Body of pancreas (tissue), 4 donors: ENCODE results near the gene TCHP.

Experiments used
- CTCF ChIP-seq, 7 experiments: fragments of 450-650 bp in 4 of 7; fragments of 200-600 bp in 3 of 7; sonication (generic) in 3 of 7; IDR thresholded peaks; one replicate each; pipeline ENCODE4 v1.5.1; 2016 to 2019; ENCODE audit warnings: antibody characterized with exemption in 7 of 7
- POLR2A ChIP-seq, 3 donors: fragments of 450-650 bp; IDR thresholded peaks; one replicate each; pipeline ENCODE4 v1.6.1; 2016; ENCODE audit warnings: antibody characterized with exemption in 3 of 3, mild to moderate bottlenecking in 2 of 3

DNA sequence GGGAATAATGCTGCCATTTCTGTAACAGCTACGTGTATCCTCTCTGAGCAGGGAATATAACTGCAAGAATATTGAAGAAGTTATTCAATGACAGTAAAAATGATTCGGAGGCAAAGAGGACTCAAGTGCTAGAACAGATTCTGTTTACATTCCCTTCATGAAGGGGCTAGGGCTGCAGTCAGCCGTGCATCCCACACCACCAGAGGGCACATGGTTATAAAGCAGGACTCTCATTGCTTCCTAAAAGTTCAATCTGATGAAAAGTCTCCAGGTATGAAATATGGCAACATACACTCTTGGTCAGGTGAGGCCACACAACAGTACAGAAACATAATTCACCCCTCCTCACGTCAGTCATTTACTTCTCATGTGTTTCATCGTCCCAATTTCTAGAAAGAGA lies 34.0 kb downstream of the TCHP start:
- peak in 6 of 7 experiments; percentile 19 to 51 (median 32) for TF ChIP-seq CTCF (IDR thresholded peaks at IDR 0.05)
- TF ChIP-seq POLR2A (IDR thresholded peaks at IDR 0.05) = no peak
